HepG2 (cell line): ENCODE measurements around the gene TXNDC11. TPM values are rescaled to one million over a fixed set of nuclear protein-coding genes. Genes with fewer than 3 reads are reported as not detected.
A peak's percentile ranks its signal among the peaks of the same experiment; 100 is the strongest.

Experiments
- ATAC-seq: fragments of 200-7000 bp; cut with Tn5 transposase; 3 replicates; pipeline ENCODE4 v1.9.1; 2020; ENCODE audit warnings: mild to moderate bottlenecking, moderate library complexity
- BruUV-seq: library from RNA; stranded (reverse); fragments of 400-500 nt; replicated peaks from 2 replicates; lab custom pipeline; 2021; lab: Mats Ljungman, UMichigan
- CTCF ChIA-PET: fragments of 300-600 bp; formaldehyde crosslinking; extraction: SDS; loops from one replicate; lab custom pipeline; 2021; ENCODE audit warnings: low total read pairs, inconsistent platforms, low intra/inter-chr PET ratio; lab: Yijun Ruan, JAX
- POLR2A ChIA-PET: fragments of 350-600 bp; sonication (Branson Sonifier 250); formaldehyde crosslinking; loops from one replicate; lab custom pipeline; 2020; ENCODE audit warnings: antibody characterized with exemption, inconsistent platforms; lab: Yijun Ruan, JAX
- DNase-seq: peaks from one replicate; pipeline ENCODE4 v3.0.0-alpha.2; 2015; ENCODE audit warnings: low spot score
- FAIRE-seq: peaks from 3 replicates; lab custom pipeline; 2011; peaks lifted over from hg19 to GRCh38; lab: Jason Lieb, UNC
- H2AFZ ChIP-seq: one replicate; pipeline ENCODE4 v1.6.1; 2011; ENCODE audit warnings: low read length, inconsistent platforms
- H3K27ac ChIP-seq: fragments of 300-600 bp; 3 replicates; pipeline ENCODE4 v1.8.0; 2011; ENCODE audit warnings: mixed run types, mild to moderate bottlenecking, mixed read lengths, low read length, inconsistent platforms; ENCODE audit not compliant: insufficient read depth; ENCODE audit errors: extremely low read length
- H3K27me3 ChIP-seq, 2 experiments: fragments of 200-600 bp in 1 of 2; 2 replicates in 1 of 2; 3 replicates in 1 of 2; pipeline versions ENCODE4 v1.6.0 to v1.8.0; 2011; ENCODE audit warnings: low read length in 2 of 2, mild to moderate bottlenecking in 2 of 2, moderate library complexity in 2 of 2, inconsistent platforms in 1 of 2; ENCODE audit not compliant: insufficient read depth in 2 of 2, control insufficient read depth in 1 of 2
- H3K36me3 ChIP-seq, 2 experiments: fragments of 200-600 bp in 1 of 2; replicated peaks in 1 of 2; 2 replicates in 1 of 2; 3 replicates in 1 of 2; pipeline versions ENCODE4 v1.5.1 to v1.8.0; 2011; ENCODE audit warnings: low read length in 2 of 2, inconsistent platforms in 1 of 2; ENCODE audit not compliant: insufficient read depth in 2 of 2, control insufficient read depth in 1 of 2
- H3K4me1 ChIP-seq: 2 replicates; pipeline ENCODE4 v1.5.1; 2012; ENCODE audit warnings: low read length, inconsistent platforms; ENCODE audit not compliant: insufficient read depth
- H3K4me2 ChIP-seq: 2 replicates; pipeline ENCODE4 v1.6.0; 2011; ENCODE audit warnings: low read depth, low read length, inconsistent platforms
- H3K4me3 ChIP-seq, 3 experiments: fragments of 200-600 bp in 1 of 3; sonication (generic), shearing (Covaris generic) in 1 of 3; replicated peaks in 1 of 3; 2 replicates each; pipeline ENCODE4 v1.5.1; 2011 to 2016; ENCODE audit warnings: low read length in 3 of 3, inconsistent platforms in 2 of 3, low read depth in 2 of 3, mild to moderate bottlenecking in 2 of 3, control low read depth in 1 of 3, mixed read lengths in 1 of 3; ENCODE audit not compliant: insufficient read depth in 1 of 3
- H3K79me2 ChIP-seq: one replicate; pipeline ENCODE4 v1.6.1; 2011; ENCODE audit warnings: low read length, inconsistent platforms; ENCODE audit not compliant: insufficient read depth
- H3K9ac ChIP-seq: 2 replicates; pipeline ENCODE4 v1.6.0; 2011; ENCODE audit warnings: mild to moderate bottlenecking, low read depth, low read length, inconsistent platforms; ENCODE audit not compliant: insufficient read depth
- H3K9me3 ChIP-seq: 2 replicates; pipeline ENCODE4 v1.5.1; 2012; ENCODE audit warnings: mild to moderate bottlenecking, low read length
- H4K20me1 ChIP-seq: 2 replicates; pipeline ENCODE4 v1.6.0; 2011; ENCODE audit warnings: inconsistent platforms, mild to moderate bottlenecking, low read length, moderate library complexity; ENCODE audit not compliant: insufficient read depth
- ATF3 ChIP-seq: sonication (generic); formaldehyde crosslinking; IDR thresholded peaks from 2 replicates; pipeline ENCODE4 v1.4.0; 2020; ENCODE audit warnings: missing genetic modification reagents
- ATM ChIP-seq: fragments of 450-650 bp; IDR thresholded peaks from 2 replicates; pipeline ENCODE4 v1.7.1; 2017; ENCODE audit warnings: mild to moderate bottlenecking, borderline replicate concordance
- CHD2 ChIP-seq: IDR thresholded peaks from 2 replicates; pipeline ENCODE4 v1.6.1; 2011; ENCODE audit warnings: low read depth, low read length, improper control_type of control experiment
- EEA1 ChIP-seq: sonication (generic); formaldehyde crosslinking; IDR thresholded peaks from 2 replicates; pipeline ENCODE4 v1.5.1; 2020; ENCODE audit warnings: mild to moderate bottlenecking, missing genetic modification reagents, borderline replicate concordance
- ELF4 ChIP-seq: sonication (generic); formaldehyde crosslinking; IDR thresholded peaks from 2 replicates; pipeline ENCODE4 v1.5.0; 2020; ENCODE audit warnings: missing genetic modification reagents, mild to moderate bottlenecking, moderate library complexity, borderline replicate concordance
- FOSL1 ChIP-seq: sonication (generic); formaldehyde crosslinking; IDR thresholded peaks from 2 replicates; pipeline ENCODE4 v1.9.0; 2021; ENCODE audit warnings: missing genetic modification reagents, borderline replicate concordance
- FOXO4 ChIP-seq: sonication (generic); formaldehyde crosslinking; conservative IDR thresholded peaks from 2 replicates; pipeline ENCODE4 v1.8.1; 2023; ENCODE audit warnings: missing genetic modification reagents
- MBD4 ChIP-seq: IDR thresholded peaks from 2 replicates; pipeline ENCODE4 v1.6.1; 2012; ENCODE audit warnings: low read length, inconsistent platforms, borderline replicate concordance
- PITX1 ChIP-seq: sonication (generic); formaldehyde crosslinking; IDR thresholded peaks from 2 replicates; pipeline ENCODE4 v1.5.1; 2020; ENCODE audit warnings: mild to moderate bottlenecking, missing genetic modification reagents
- ZBTB10 ChIP-seq: sonication (generic); formaldehyde crosslinking; IDR thresholded peaks from 2 replicates; pipeline ENCODE4 v1.4.0; 2020; ENCODE audit warnings: missing genetic modification reagents, borderline replicate concordance
- ZBTB21 ChIP-seq: sonication (generic); formaldehyde crosslinking; IDR thresholded peaks from 2 replicates; pipeline ENCODE4 v1.4.0; 2020; ENCODE audit warnings: missing genetic modification reagents
- ZEB1 ChIP-seq: IDR thresholded peaks from 2 replicates; pipeline ENCODE4 v1.6.1; 2012; ENCODE audit warnings: mild to moderate bottlenecking, low read depth, inconsistent platforms; ENCODE audit not compliant: insufficient replicate concordance
- ZMAT3 ChIP-seq: sonication (generic); formaldehyde crosslinking; conservative IDR thresholded peaks from 2 replicates; pipeline ENCODE4 v1.7.0; 2021; ENCODE audit warnings: missing genetic modification reagents
- ZNF138 ChIP-seq: sonication (generic); formaldehyde crosslinking; IDR thresholded peaks from 2 replicates; pipeline ENCODE4 v1.5.0; 2020; ENCODE audit warnings: mild to moderate bottlenecking, low read depth, missing genetic modification reagents
- ZNF780A ChIP-seq: sonication (generic); formaldehyde crosslinking; IDR thresholded peaks from 2 replicates; pipeline ENCODE4 v1.8.0; 2022; ENCODE audit warnings: mild to moderate bottlenecking, missing genetic modification reagents, moderate library complexity
- WGBS: methylation state at CpG from one replicate; pipeline ENCODE4 v1.1.6; 2017; ENCODE audit warnings: low lambda C conversion rate; 5-methylcytosine and 5-hydroxymethylcytosine counted together
- in situ Hi-C: cut with HindIII; loops from 2 replicates; pipeline ENCODE4 v1.10.0; 2017; ENCODE audit warnings: low pct_unique_long_range_greater_than_20kb; ENCODE audit not compliant: extremely low pct_ligation_motif_present
- intact Hi-C: fragments of 100-400 bp; cut with micrococcal nuclease; formaldehyde crosslinking; loops from one replicate; pipeline ENCODE4 v1.10.0; 2022; ENCODE audit not compliant: unreplicated experiment
- polyA plus RNA-seq, 8 experiments: library from polyadenylated mRNA; depleted of rRNA in 3 of 8; stranded (reverse) in 7 of 8; unstranded in 1 of 8; fragments of >200 nt; fragmentation: Illumina TruSeq in 4 of 8; extraction: Trizol in 4 of 8; gene quantifications; 2 replicates each; pipeline versions ENCODE4 v1.2.1 to v1.2.3, GENCODE V29; 2011 to 2016; ENCODE audit warnings: low read depth in 4 of 8, missing spikeins in 1 of 8, mixed read lengths in 1 of 8; ENCODE audit not compliant: insufficient read depth in 1 of 8
- total RNA-seq, 5 experiments: library from RNA; depleted of rRNA; stranded (reverse); fragments of >200 nt; fragmentation: Illumina TruSeq; extraction: Trizol; gene quantifications; 2 replicates each; pipeline ENCODE4 v1.2.3, GENCODE V29; 2016; ENCODE audit warnings: low read depth in 1 of 5
- TF ChIP-seq, protein P1 (sequence below): sonication (generic); formaldehyde crosslinking; IDR thresholded peaks from 2 replicates; pipeline ENCODE4 v1.4.0; 2020; ENCODE audit warnings: missing genetic modification reagents
- TF ChIP-seq, protein P2 (sequence below): sonication (generic); formaldehyde crosslinking; IDR thresholded peaks from 2 replicates; pipeline ENCODE4 v1.5.0; 2020; ENCODE audit warnings: mild to moderate bottlenecking, missing genetic modification reagents, moderate library complexity

The TXNDC11 gene
- total and polyA plus RNA-seq, 2 of the 13 experiments (the other 11 are each of a cell fraction or from before 2014, with no cell fraction given), result 74.9 to 123 TPM

GRCh38 chr16:11698271-11698689, 44.4 kb downstream of the TXNDC11 start:
- Histone ChIP-seq H3K4me1 (peaks cover 18% of the 10 kb centered on the region), H3K27ac (no peak overlapping the region), H2AFZ (no peak overlapping the region), H3K4me3 (no peak overlapping the region), H4K20me1 (peaks cover 26% of the 10 kb centered on the region), H3K36me3 (peaks cover 52 to 81% of the 10 kb centered on the region in 2 experiments), H3K4me2 (no peak overlapping the region), H3K79me2 (peaks cover 20% of the 10 kb centered on the region), H3K27me3 (no peaks in the 10 kb centered on the region), H3K9ac (no peak overlapping the region), H3K9me3 (no peaks in the 10 kb centered on the region)
- ChIA-PET POLR2A (interaction anchor here (1.1 kb wide), 1 partner anchor 45 kb away, joined by 4 read pairs; the partner anchor contains the start of gene TXNDC11), CTCF (no interaction called here)
- WGBS, result 91% methylated on average over 7 of the region's 7 CpGs
- DNase-seq, result no peak
- no peak for FAIRE-seq
- in situ Hi-C loops, result no loop called here
- peak; percentile 10 for ATAC-seq
- intact Hi-C loops, result no loop called here
- no TSS peak for BruUV-seq
- TF ChIP-seq ZNF138 (no peak), FOSL1 (CRISPR knock-in tag) (no peak), ELF4 (CRISPR knock-in tag) (no peak), ZEB1 (no peak), FOXO4 (0 out of 2 replicates have a peak, but pooled peaks have one; percentile 54), ATF3 (CRISPR knock-in tag) (no peak), ZMAT3 (no peak), ZBTB21 (CRISPR knock-in tag) (no peak), CHD2 (no peak), EEA1 (CRISPR knock-in tag) (no peak), MBD4 (no peak), PITX1 (CRISPR knock-in tag) (no peak), ZBTB10 (CRISPR knock-in tag) (no peak), ZNF780A (CRISPR knock-in tag) (no peak), ATM (no peak)
- TF ChIP-seq, protein P1, sequence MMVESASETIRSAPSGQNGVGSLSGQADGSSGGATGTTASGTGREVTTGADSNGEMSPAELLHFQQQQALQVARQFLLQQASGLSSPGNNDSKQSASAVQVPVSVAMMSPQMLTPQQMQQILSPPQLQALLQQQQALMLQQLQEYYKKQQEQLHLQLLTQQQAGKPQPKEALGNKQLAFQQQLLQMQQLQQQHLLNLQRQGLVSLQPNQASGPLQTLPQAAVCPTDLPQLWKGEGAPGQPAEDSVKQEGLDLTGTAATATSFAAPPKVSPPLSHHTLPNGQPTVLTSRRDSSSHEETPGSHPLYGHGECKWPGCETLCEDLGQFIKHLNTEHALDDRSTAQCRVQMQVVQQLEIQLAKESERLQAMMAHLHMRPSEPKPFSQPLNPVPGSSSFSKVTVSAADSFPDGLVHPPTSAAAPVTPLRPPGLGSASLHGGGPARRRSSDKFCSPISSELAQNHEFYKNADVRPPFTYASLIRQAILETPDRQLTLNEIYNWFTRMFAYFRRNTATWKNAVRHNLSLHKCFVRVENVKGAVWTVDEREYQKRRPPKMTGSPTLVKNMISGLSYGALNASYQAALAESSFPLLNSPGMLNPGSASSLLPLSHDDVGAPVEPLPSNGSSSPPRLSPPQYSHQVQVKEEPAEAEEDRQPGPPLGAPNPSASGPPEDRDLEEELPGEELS (CRISPR knock-in tag), result no peak
- TF ChIP-seq, protein P2, sequence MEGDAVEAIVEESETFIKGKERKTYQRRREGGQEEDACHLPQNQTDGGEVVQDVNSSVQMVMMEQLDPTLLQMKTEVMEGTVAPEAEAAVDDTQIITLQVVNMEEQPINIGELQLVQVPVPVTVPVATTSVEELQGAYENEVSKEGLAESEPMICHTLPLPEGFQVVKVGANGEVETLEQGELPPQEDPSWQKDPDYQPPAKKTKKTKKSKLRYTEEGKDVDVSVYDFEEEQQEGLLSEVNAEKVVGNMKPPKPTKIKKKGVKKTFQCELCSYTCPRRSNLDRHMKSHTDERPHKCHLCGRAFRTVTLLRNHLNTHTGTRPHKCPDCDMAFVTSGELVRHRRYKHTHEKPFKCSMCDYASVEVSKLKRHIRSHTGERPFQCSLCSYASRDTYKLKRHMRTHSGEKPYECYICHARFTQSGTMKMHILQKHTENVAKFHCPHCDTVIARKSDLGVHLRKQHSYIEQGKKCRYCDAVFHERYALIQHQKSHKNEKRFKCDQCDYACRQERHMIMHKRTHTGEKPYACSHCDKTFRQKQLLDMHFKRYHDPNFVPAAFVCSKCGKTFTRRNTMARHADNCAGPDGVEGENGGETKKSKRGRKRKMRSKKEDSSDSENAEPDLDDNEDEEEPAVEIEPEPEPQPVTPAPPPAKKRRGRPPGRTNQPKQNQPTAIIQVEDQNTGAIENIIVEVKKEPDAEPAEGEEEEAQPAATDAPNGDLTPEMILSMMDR (CRISPR knock-in tag), result peak; percentile 35
